Retina (tissue), 1 donor: ENCODE results near the gene GPS1.

Experiments
- DNase-seq: peaks from one replicate; pipeline ENCODE4 v3.0.0-alpha.2; 2016

The GPS1 gene

GRCh38 chr17:82051776-82052637 is at the start of gene GPS1, which contains the start of gene RFNG:
Gene GPS1, plus strand, starts transcription at chr17:82051898. Its CDS starts 34 bp downstream, at chr17:82051932.
Gene RFNG, minus strand, starts transcription at chr17:82051811. Its CDS starts 45 bp downstream, at chr17:82051766.
- peak; percentile 65 for DNase-seq

- DNase-seq: peak; percentile 35
These were observed 48.0 kb upstream of the GPS1 start for GRCh38 chr17:82003411-82004381.

- DNase-seq: peak; percentile 33
These were observed 46.9 kb upstream of the GPS1 start for GRCh38 chr17:82004517-82005455.

- DNase-seq: no peak
These were observed 45.9 kb upstream of the GPS1 start for GRCh38 chr17:82005701-82006348.

GRCh38 chr17:82006468-82007227 is 45.0 kb upstream of the GPS1 start:
- DNase-seq: no peak

- DNase-seq: no peak
These were observed 44.5 kb upstream of the GPS1 start for GRCh38 chr17:82007228-82007494.

- peak; percentile 68 for DNase-seq
These were observed 44.0 kb upstream of the GPS1 start for GRCh38 chr17:82007495-82008257.

- peak; percentile 64 for DNase-seq
These were observed 43.3 kb upstream of the GPS1 start for GRCh38 chr17:82008258-82008940.

- DNase-seq: no peak
These were observed 42.7 kb upstream of the GPS1 start for GRCh38 chr17:82008941-82009405.

- DNase-seq: no peak
These were observed 42.3 kb upstream of the GPS1 start for GRCh38 chr17:82009413-82009812.

- DNase-seq: no peak
These were observed 40.8 kb upstream of the GPS1 start for GRCh38 chr17:82010575-82011525.

- no peak for DNase-seq
These were observed 40.0 kb upstream of the GPS1 start for GRCh38 chr17:82011617-82012187.

- no peak for DNase-seq
These were observed 39.4 kb upstream of the GPS1 start for GRCh38 chr17:82012261-82012639.

GRCh38 chr17:82012640-82013295 is 38.9 kb upstream of the GPS1 start:
- peak; percentile 63 for DNase-seq

GRCh38 chr17:82013341-82013740 is 38.4 kb upstream of the GPS1 start:
- DNase-seq: no peak

GRCh38 chr17:82013772-82014321 is 37.9 kb upstream of the GPS1 start:
- no peak for DNase-seq

- DNase-seq: no peak
These were observed 37.3 kb upstream of the GPS1 start for GRCh38 chr17:82014432-82014831.
